OCI-LY3 (cell line): ENCODE results near the gene CFAP251.

Experiments used
- EZH2phosphoT487 ChIP-seq: fragments of 200-600 bp; shearing (Covaris generic); IDR thresholded peaks from 2 replicates; pipeline ENCODE4 v1.6.1; 2018; ENCODE audit warnings: antibody characterized with exemption, mixed run types, low read depth
- TF ChIP-seq, protein P1 (sequence below): fragments of 200-600, 300-600 bp; sonication (generic); IDR thresholded peaks from 2 replicates; pipeline ENCODE4 v1.5.1; 2014; ENCODE audit warnings: antibody characterized with exemption, low read length, low read depth

DNA sequence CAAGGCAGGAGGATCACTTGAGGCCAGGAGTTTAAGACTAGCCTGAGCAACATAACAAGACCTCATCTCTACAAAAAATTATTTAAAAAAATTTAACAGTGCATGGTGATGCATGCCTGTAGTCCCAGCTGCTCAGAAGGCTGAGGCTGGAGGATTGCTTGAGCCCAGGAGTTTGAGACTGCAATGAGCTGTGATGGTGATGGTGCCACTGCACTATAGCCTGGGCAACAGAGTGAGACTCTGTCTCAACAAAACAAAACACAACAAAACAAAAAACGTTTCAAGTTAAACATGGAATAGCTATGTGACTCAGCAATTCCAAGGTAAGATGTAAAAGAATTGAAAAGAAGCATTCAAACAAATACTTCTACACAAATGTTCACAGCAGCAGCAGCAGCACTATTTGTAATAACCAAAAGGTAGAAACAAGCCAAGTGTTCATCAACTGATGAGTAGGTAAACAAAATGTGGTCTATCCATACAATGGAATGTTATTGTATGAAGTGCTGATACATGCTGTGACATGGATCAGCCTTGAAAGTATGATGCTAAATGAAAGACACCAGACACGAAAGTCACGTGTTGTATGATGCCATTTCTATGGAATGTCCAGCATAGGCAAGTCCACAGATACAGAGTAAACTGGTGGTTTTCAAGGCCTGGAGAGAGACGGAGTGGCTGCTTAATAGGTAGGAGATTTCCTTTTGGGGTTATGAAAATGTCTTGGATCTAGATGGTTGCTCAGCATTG lies 31.4 kb downstream of the CFAP251 start:
- TF ChIP-seq, protein P1, sequence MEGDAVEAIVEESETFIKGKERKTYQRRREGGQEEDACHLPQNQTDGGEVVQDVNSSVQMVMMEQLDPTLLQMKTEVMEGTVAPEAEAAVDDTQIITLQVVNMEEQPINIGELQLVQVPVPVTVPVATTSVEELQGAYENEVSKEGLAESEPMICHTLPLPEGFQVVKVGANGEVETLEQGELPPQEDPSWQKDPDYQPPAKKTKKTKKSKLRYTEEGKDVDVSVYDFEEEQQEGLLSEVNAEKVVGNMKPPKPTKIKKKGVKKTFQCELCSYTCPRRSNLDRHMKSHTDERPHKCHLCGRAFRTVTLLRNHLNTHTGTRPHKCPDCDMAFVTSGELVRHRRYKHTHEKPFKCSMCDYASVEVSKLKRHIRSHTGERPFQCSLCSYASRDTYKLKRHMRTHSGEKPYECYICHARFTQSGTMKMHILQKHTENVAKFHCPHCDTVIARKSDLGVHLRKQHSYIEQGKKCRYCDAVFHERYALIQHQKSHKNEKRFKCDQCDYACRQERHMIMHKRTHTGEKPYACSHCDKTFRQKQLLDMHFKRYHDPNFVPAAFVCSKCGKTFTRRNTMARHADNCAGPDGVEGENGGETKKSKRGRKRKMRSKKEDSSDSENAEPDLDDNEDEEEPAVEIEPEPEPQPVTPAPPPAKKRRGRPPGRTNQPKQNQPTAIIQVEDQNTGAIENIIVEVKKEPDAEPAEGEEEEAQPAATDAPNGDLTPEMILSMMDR, result no peak
- TF ChIP-seq EZH2phosphoT487, result no peak
